Measurements from ENCODE around the gene ATPAF2. TPM values are rescaled to one million over a fixed set of nuclear protein-coding genes. Genes with fewer than 3 reads are reported as not detected.

ATPAF2 gene
- total RNA-seq, 2 experiments from 2014 or later: 22.9 to 29.9 TPM

- POLR2A ChIA-PET: no interaction called here
- no peak overlapping the region for H3K4me3 Mint-ChIP-seq
- ATAC-seq (ENCODE audit: low read depth): no peak
- no peaks in the 10 kb centered on the region for H3K9me3 Mint-ChIP-seq
- no peak overlapping the region for H3K27ac Mint-ChIP-seq
- H3K36me3 Mint-ChIP-seq: no peaks in the 10 kb centered on the region
- no peak for DNase-seq
- peaks cover 2% of the 10 kb centered on the region for H3K27me3 Mint-ChIP-seq
- H3K4me1 Mint-ChIP-seq: no peaks in the 10 kb centered on the region
These were observed 57.6 kb downstream of the ATPAF2 start for GRCh38 chr17:17981330-17981729.

DNA sequence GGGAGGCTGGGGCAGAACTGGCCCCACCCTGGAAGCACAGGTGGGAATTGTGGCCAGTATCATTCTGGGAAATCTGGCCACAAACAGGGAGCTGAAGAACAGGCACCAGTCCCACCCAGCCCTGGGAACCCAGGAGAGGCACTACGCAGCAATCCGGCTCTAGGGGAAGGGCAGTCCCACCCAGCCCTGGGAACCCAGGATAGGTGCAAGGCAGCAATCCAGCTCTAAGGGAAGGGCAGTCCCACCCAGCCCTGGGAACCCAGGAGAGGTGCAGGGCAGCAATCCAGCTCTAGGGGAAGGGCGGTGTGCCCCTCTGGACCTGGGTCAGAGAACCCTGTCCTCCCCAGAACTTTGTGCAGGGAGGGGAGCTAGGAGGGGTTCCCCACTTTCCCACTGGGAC is 59.2 kb downstream of the ATPAF2 start:
- Mint-ChIP-seq H3K36me3 (no peaks in the 10 kb centered on the region), H3K9me3 (no peaks in the 10 kb centered on the region), H3K4me3 (no peak overlapping the region), H3K27ac (no peak overlapping the region), H3K4me1 (no peaks in the 10 kb centered on the region), H3K27me3 (peaks cover 2% of the 10 kb centered on the region)
- no peak for DNase-seq
- no peak for ATAC-seq (ENCODE audit: low read depth)
- POLR2A ChIA-PET: interaction anchor here (1.1 kb wide), 1 partner anchor 22 kb away, joined by 3 read pairs; no protein-coding TSS in a partner anchor

GRCh38 chr17:17978481-17979424 is 60.2 kb downstream of the ATPAF2 start:
- no peak for DNase-seq
- no peak for ATAC-seq (ENCODE audit: low read depth)
- peaks cover under 1% of the 10 kb centered on the region for H3K4me1 Mint-ChIP-seq
- POLR2A ChIA-PET: no interaction called here
- peaks cover 2% of the 10 kb centered on the region for H3K27me3 Mint-ChIP-seq
- no peak overlapping the region for H3K4me3 Mint-ChIP-seq
- H3K27ac Mint-ChIP-seq: no peak overlapping the region
- no peaks in the 10 kb centered on the region for H3K9me3 Mint-ChIP-seq
- no peaks in the 10 kb centered on the region for H3K36me3 Mint-ChIP-seq

- DNase-seq: no peak
- Mint-ChIP-seq H3K36me3 (no peaks in the 10 kb centered on the region), H3K4me1 (peaks cover 4% of the 10 kb centered on the region), H3K27me3 (peaks cover 2% of the 10 kb centered on the region), H3K4me3 (no peak overlapping the region), H3K9me3 (no peaks in the 10 kb centered on the region), H3K27ac (no peak overlapping the region)
- POLR2A ChIA-PET: no interaction called here
- no peak for ATAC-seq (ENCODE audit: low read depth)
These were observed 61.9 kb downstream of the ATPAF2 start for GRCh38 chr17:17976931-17977570.

GRCh38 chr17:17975436-17975835 is 63.5 kb downstream of the ATPAF2 start:
- Mint-ChIP-seq H3K27me3 (peaks cover 2% of the 10 kb centered on the region), H3K27ac (no peak overlapping the region), H3K36me3 (no peaks in the 10 kb centered on the region), H3K4me3 (no peak overlapping the region), H3K9me3 (no peaks in the 10 kb centered on the region), H3K4me1 (peaks cover 12% of the 10 kb centered on the region)
- ATAC-seq (ENCODE audit: low read depth) (no peak), DNase-seq (no peak)
- POLR2A ChIA-PET: no interaction called here

GRCh38 chr17:17972952-17973254 is 66.1 kb downstream of the ATPAF2 start:
- ATAC-seq (ENCODE audit: low read depth): no peak
- Mint-ChIP-seq H3K27ac (peak overlapping the region; percentile 92), H3K4me1 (peaks cover 20% of the 10 kb centered on the region), H3K36me3 (no peaks in the 10 kb centered on the region), H3K4me3 (peak overlapping the region; percentile 96), H3K9me3 (no peaks in the 10 kb centered on the region), H3K27me3 (peaks cover 2% of the 10 kb centered on the region)
- DNase-seq: no peak
- POLR2A ChIA-PET: interaction anchor here (0.8 to 3.0 kb wide), 8 partner anchors 10 to 215 kb away, joined by 3 to 26 read pairs (median 4); no protein-coding TSS in a partner anchor

- peak; percentile 97 for ATAC-seq (ENCODE audit: low read depth)
- Mint-ChIP-seq H3K27ac (peak within 1 kb of the TSS; percentile 92), H3K4me1 (peaks cover 20% of the 10 kb centered on the region), H3K9me3 (no peaks in the 10 kb centered on the region), H3K27me3 (peaks cover 2% of the 10 kb centered on the region), H3K36me3 (no peaks in the 10 kb centered on the region), H3K4me3 (peak within 1 kb of the TSS; percentile 96)
- POLR2A ChIA-PET: interaction anchor here (0.6 to 3.0 kb wide), 10 partner anchors 9 to 215 kb away, joined by 3 to 26 read pairs (median 4); no protein-coding TSS in a partner anchor
- DNase-seq: peak; percentile 98
These were observed 66.6 kb downstream of the ATPAF2 start, which contains the start of the genes DRC3 and TOM1L2 for GRCh38 chr17:17972126-17972951. Gene DRC3, plus strand, starts transcription at chr17:17972862. Its CDS starts 4,737 bp downstream, at chr17:17977599. Gene TOM1L2, minus strand, starts transcription at chr17:17972400. Its CDS starts 87 bp downstream, at chr17:17972313.

DNA sequence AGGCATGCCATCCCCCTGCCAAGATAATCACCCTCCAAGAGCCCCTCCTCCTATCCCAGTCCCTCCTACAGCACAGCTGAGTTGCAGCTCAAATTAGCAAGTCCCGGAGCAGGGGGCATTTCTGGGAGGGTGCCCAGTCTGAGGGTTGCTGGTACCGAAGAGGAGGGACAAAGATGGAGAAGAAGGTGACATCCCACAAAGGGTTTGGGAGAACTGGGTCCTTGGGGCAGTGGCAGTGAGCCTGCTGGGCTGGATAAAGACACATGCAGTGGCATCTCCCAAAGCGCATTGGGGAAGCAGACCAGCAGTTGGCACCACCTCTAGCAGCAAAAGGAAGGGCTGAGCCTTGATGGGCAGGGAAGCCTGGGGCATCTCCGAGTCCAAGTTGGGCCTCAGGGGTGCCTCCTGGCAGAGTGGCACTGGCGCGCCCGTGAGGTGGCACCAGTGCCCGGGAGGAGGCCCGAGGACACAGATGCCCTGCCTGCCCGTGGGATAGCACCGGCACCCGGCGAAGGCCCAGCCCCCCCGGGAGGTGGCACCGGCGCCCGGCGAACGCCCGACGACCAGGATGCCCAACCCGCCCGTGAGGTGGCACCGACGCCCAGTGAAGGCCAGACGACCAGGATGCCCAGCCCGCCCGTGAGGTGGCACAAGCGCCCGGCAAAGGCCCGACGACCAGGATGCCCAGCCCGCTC is 67.4 kb downstream of the ATPAF2 start:
- Mint-ChIP-seq H3K27ac (peak overlapping the region; percentile 35), H3K36me3 (no peaks in the 10 kb centered on the region), H3K27me3 (no peaks in the 10 kb centered on the region), H3K4me3 (peak overlapping the region; percentile 71), H3K9me3 (no peaks in the 10 kb centered on the region), H3K4me1 (peaks cover 26% of the 10 kb centered on the region)
- DNase-seq (no peak), ATAC-seq (ENCODE audit: low read depth) (no peak)
- POLR2A ChIA-PET: interaction anchor here (0.7 to 3.0 kb wide), 6 partner anchors 8 to 214 kb away, joined by 3 to 26 read pairs (median 4); no protein-coding TSS in a partner anchor

- Mint-ChIP-seq H3K9me3 (no peaks in the 10 kb centered on the region), H3K4me3 (peak overlapping the region; percentile 71), H3K27ac (peak overlapping the region; percentile 35), H3K27me3 (no peaks in the 10 kb centered on the region), H3K36me3 (no peaks in the 10 kb centered on the region), H3K4me1 (peaks cover 33% of the 10 kb centered on the region)
- POLR2A ChIA-PET: interaction anchor here (3.0 kb wide), 1 partner anchor 10 kb away, joined by 20 read pairs; no protein-coding TSS in a partner anchor
- ATAC-seq (ENCODE audit: low read depth) (no peak), DNase-seq (no peak)
These were observed 68.1 kb downstream of the ATPAF2 start for GRCh38 chr17:17970699-17971430.

All from activated naive CD8-positive, alpha-beta T cell treated with anti-CD3 and anti-CD28 coated beads, Interleukin-2, amount 10 ng/mL, durations not matched to agents 7 days and 5 days (primary cell).